Immature natural killer cell (primary cell): Measurements from ENCODE around the gene AP3S2. TPM values are rescaled to one million over a fixed set of nuclear protein-coding genes. Genes with fewer than 3 reads are reported as not detected.
"Not testable (repeated sequence)": the region's sequence is repeated elsewhere in the genome, so short reads cannot be mapped to it uniquely, and the experiment has no call there.

Experiments used
- DNase-seq, 3 donors: peaks; one replicate each; pipeline ENCODE4 v3.0.0; 2022; ENCODE audit warnings: mixed read lengths in 1 of 3
- H3K27ac Mint-ChIP-seq, 6 donors: one replicate each; pipeline ENCODE4 v1.8.0; 2020; ENCODE audit warnings: mixed read lengths in 6 of 6, mild to moderate bottlenecking in 5 of 6, inconsistent platforms in 4 of 6, moderate library complexity in 3 of 6
- H3K27me3 Mint-ChIP-seq, 3 donors: one replicate each; pipeline ENCODE4 v1.8.0; 2020 to 2021; ENCODE audit warnings: low read depth in 3 of 3, mild to moderate bottlenecking in 3 of 3, mixed read lengths in 3 of 3, moderate library complexity in 3 of 3, inconsistent platforms in 1 of 3
- H3K36me3 Mint-ChIP-seq, 3 donors: one replicate each; pipeline ENCODE4 v1.8.0; 2020; ENCODE audit warnings: mixed read lengths in 3 of 3, inconsistent platforms in 2 of 3, mild to moderate bottlenecking in 2 of 3
- H3K4me1 Mint-ChIP-seq, 2 donors: one replicate each; pipeline ENCODE4 v1.8.0; 2020; ENCODE audit warnings: inconsistent platforms in 2 of 2, mild to moderate bottlenecking in 2 of 2, mixed read lengths in 2 of 2, moderate library complexity in 1 of 2
- H3K4me3 Mint-ChIP-seq, 5 donors: one replicate each; pipeline ENCODE4 v1.8.0; 2020; ENCODE audit warnings: mild to moderate bottlenecking in 5 of 5, mixed read lengths in 5 of 5, inconsistent platforms in 3 of 5, moderate library complexity in 3 of 5
- H3K9me3 Mint-ChIP-seq, 6 donors: one replicate each; pipeline ENCODE4 v1.8.0; 2020; ENCODE audit warnings: mild to moderate bottlenecking in 6 of 6, mixed read lengths in 6 of 6, inconsistent platforms in 4 of 6, moderate library complexity in 3 of 6
- polyA plus RNA-seq, 3 donors: library from polyadenylated mRNA; unstranded; fragments of 300-500 nt; fragmentation: Illumina TruSeq; gene quantifications; one replicate each; pipeline ENCODE4 v1.2.3, GENCODE V29; 2021

AP3S2 gene
- polyA plus RNA-seq, 3 donors from 2014 or later, result 23.7 to 38.5 (median 32.2) TPM

GRCh38 chr15:89799011-89799911 is 94.5 kb downstream of the AP3S2 start:
- H3K27ac Mint-ChIP-seq, result no peak overlapping the region
- H3K27me3 Mint-ChIP-seq, result peaks cover 0 to 7% (median 3%) of the 10 kb centered on the region in 3 donors
- H3K4me1 Mint-ChIP-seq, result no peaks in the 10 kb centered on the region
- no peak for DNase-seq
- no peak overlapping the region for H3K4me3 Mint-ChIP-seq
- H3K9me3 Mint-ChIP-seq, result peaks cover 0 to 10% (median 1%) of the 10 kb centered on the region in 6 donors
- H3K36me3 Mint-ChIP-seq, result no peaks in the 10 kb centered on the region

- H3K36me3 Mint-ChIP-seq, result no peaks in the 10 kb centered on the region
- H3K27ac Mint-ChIP-seq, result no peak overlapping the region
- H3K9me3 Mint-ChIP-seq, result peaks cover 0 to 10% (median 1%) of the 10 kb centered on the region in 6 donors
- H3K4me1 Mint-ChIP-seq, result no peaks in the 10 kb centered on the region
- H3K27me3 Mint-ChIP-seq, result peaks cover 0 to 9% (median 3%) of the 10 kb centered on the region in 3 donors
- no peak overlapping the region for H3K4me3 Mint-ChIP-seq
- DNase-seq, result no peak
These were observed 96.1 kb downstream of the AP3S2 start for GRCh38 chr15:89797678-89798201.

- peaks cover 0 to 10% (median 1%) of the 10 kb centered on the region in 6 donors for H3K9me3 Mint-ChIP-seq
- H3K4me3 Mint-ChIP-seq, result no peak overlapping the region
- no peak overlapping the region for H3K27ac Mint-ChIP-seq
- H3K27me3 Mint-ChIP-seq, result peaks cover 0 to 11% (median 3%) of the 10 kb centered on the region in 3 donors
- H3K36me3 Mint-ChIP-seq, result no peaks in the 10 kb centered on the region
- no peak for DNase-seq
- no peaks in the 10 kb centered on the region for H3K4me1 Mint-ChIP-seq
These were observed 97.8 kb downstream of the AP3S2 start for GRCh38 chr15:89795996-89796395.

GRCh38 chr15:89794627-89795241 is 99.1 kb downstream of the AP3S2 start:
- no peaks in the 10 kb centered on the region for H3K36me3 Mint-ChIP-seq

GRCh38 chr15:89792106-89792805 is 101.5 kb downstream of the AP3S2 start:
- Mint-ChIP-seq H3K4me1 (no peaks in the 10 kb centered on the region), H3K9me3 (peaks cover 0 to 9% (median 1%) of the 10 kb centered on the region in 6 donors)

More at GRCh38 chr15:89794627-89795241, 99.1 kb downstream of the AP3S2 start:
- no peak for DNase-seq
- Mint-ChIP-seq H3K4me3 (no peak overlapping the region), H3K27ac (no peak overlapping the region), H3K4me1 (no peaks in the 10 kb centered on the region), H3K9me3 (peaks cover 0 to 10% (median 1%) of the 10 kb centered on the region in 6 donors), H3K27me3 (peaks cover 0 to 11% (median 2%) of the 10 kb centered on the region in 3 donors)

GRCh38 chr15:89790661-89791060 is 103.1 kb downstream of the AP3S2 start:
- Mint-ChIP-seq H3K4me1 (no peaks in the 10 kb centered on the region), H3K27ac (no peak overlapping the region), H3K9me3 (peaks cover 0 to 3% (median 0%) of the 10 kb centered on the region in 6 donors), H3K27me3 (peaks cover 2 to 11% (median 5%) of the 10 kb centered on the region in 3 donors), H3K36me3 (no peaks in the 10 kb centered on the region), H3K4me3 (no peak overlapping the region)
- no peak for DNase-seq

More at GRCh38 chr15:89792106-89792805, 101.5 kb downstream of the AP3S2 start:
- Mint-ChIP-seq H3K4me3 (no peak overlapping the region), H3K27ac (no peak overlapping the region), H3K36me3 (no peaks in the 10 kb centered on the region), H3K27me3 (peaks cover 2 to 11% (median 5%) of the 10 kb centered on the region in 3 donors)
- DNase-seq, result no peak

GRCh38 chr15:89790206-89790605 is 103.6 kb downstream of the AP3S2 start:
- Mint-ChIP-seq H3K4me3 (no peak overlapping the region), H3K27me3 (peaks cover 2 to 10% (median 5%) of the 10 kb centered on the region in 3 donors), H3K9me3 (peaks cover 0 to 3% (median 0%) of the 10 kb centered on the region in 6 donors), H3K36me3 (no peaks in the 10 kb centered on the region), H3K4me1 (no peaks in the 10 kb centered on the region), H3K27ac (no peak overlapping the region)
- DNase-seq, result no peak

- not testable (repeated sequence) for H3K36me3 Mint-ChIP-seq, H3K27ac Mint-ChIP-seq, H3K4me3 Mint-ChIP-seq, DNase-seq, H3K27me3 Mint-ChIP-seq, H3K4me1 Mint-ChIP-seq, H3K9me3 Mint-ChIP-seq
These were observed 105.2 kb downstream of the AP3S2 start for GRCh38 chr15:89788585-89788984.

GRCh38 chr15:89787944-89788343 is 105.8 kb downstream of the AP3S2 start:
- no peaks in the 10 kb centered on the region for H3K9me3 Mint-ChIP-seq
- H3K27ac Mint-ChIP-seq, result no peak overlapping the region
- H3K27me3 Mint-ChIP-seq, result peaks cover 2 to 5% (median 4%) of the 10 kb centered on the region in 3 donors
- H3K36me3 Mint-ChIP-seq, result no peaks in the 10 kb centered on the region
- no peak for DNase-seq
- no peaks in the 10 kb centered on the region for H3K4me1 Mint-ChIP-seq
- H3K4me3 Mint-ChIP-seq, result no peak overlapping the region

- no peak for DNase-seq
- Mint-ChIP-seq H3K9me3 (no peaks in the 10 kb centered on the region), H3K36me3 (no peaks in the 10 kb centered on the region), H3K4me3 (no peak overlapping the region), H3K4me1 (no peaks in the 10 kb centered on the region), H3K27ac (no peak overlapping the region), H3K27me3 (peaks cover 2 to 5% (median 4%) of the 10 kb centered on the region in 3 donors)
These were observed 108.0 kb downstream of the AP3S2 start for GRCh38 chr15:89785774-89786140.

- no peaks in the 10 kb centered on the region for H3K36me3 Mint-ChIP-seq
- H3K4me1 Mint-ChIP-seq, result no peaks in the 10 kb centered on the region
- no peak overlapping the region for H3K4me3 Mint-ChIP-seq
- H3K27me3 Mint-ChIP-seq, result peaks cover 2 to 4% (median 4%) of the 10 kb centered on the region in 3 donors
- no peaks in the 10 kb centered on the region for H3K9me3 Mint-ChIP-seq
- DNase-seq, result no peak
- no peak overlapping the region for H3K27ac Mint-ChIP-seq
These were observed 108.6 kb downstream of the AP3S2 start for GRCh38 chr15:89785064-89785773.

- H3K9me3 Mint-ChIP-seq, result no peaks in the 10 kb centered on the region
- no peaks in the 10 kb centered on the region for H3K4me1 Mint-ChIP-seq
- peaks cover 2 to 4% (median 3%) of the 10 kb centered on the region in 3 donors for H3K27me3 Mint-ChIP-seq
- no peak overlapping the region for H3K27ac Mint-ChIP-seq
- no peaks in the 10 kb centered on the region for H3K36me3 Mint-ChIP-seq
- DNase-seq, result no peak
- H3K4me3 Mint-ChIP-seq, result no peak overlapping the region
These were observed 109.2 kb downstream of the AP3S2 start for GRCh38 chr15:89784686-89784960.
